ENCODE measurements around the gene LIMCH1. TPM values are rescaled to one million over a fixed set of nuclear protein-coding genes. Genes with fewer than 3 reads are reported as not detected.

The LIMCH1 gene
- total and polyA plus RNA-seq, 2 of the 8 experiments (the other 6 are each of a cell fraction or from before 2014, with no cell fraction given) = 2.7 to 3.0 TPM

DNA sequence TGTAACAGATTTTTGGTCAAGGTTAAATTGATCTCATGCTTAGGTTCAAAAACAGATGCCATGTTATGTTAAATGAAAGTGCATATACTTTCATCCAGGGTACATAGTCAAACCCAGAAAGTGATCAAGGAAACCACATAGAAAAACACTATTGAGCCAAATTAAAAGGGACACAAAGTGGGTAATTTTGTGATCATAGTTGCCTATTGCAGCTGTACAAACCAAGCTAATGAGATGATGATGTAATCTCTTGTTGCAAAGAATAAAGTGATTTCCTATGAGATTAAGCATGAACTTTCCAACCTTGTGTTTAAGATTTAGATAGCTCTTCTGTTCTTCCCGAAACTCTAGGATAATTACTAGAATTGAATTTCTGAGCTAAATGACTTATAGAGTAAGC, 20.2 kb upstream of the LIMCH1 start:
- no peaks in the 10 kb centered on the region for H3K23me2 ChIP-seq (ENCODE audit: low read depth, low read length)
- H3K27me3 ChIP-seq (replicated peaks in 1 of 4; ENCODE audit: control insufficient read depth in 3 of 4, extremely low read depth in 1 of 4, insufficient read depth in 3 of 4, low read length in 3 of 4) = no peaks in the 10 kb centered on the region
- H2BK12ac ChIP-seq (ENCODE audit: low read depth, low read length) = no peak overlapping the region
- no peak overlapping the region for H3K56ac ChIP-seq (replicated peaks; ENCODE audit: insufficient read length, low read depth, low read length)
- H3K4me2 ChIP-seq (ENCODE audit: insufficient read depth in 1 of 2, low read depth in 2 of 2, low read length in 2 of 2) = no peak overlapping the region
- H3K9ac ChIP-seq (replicated peaks in 1 of 4; ENCODE audit: extremely low read depth in 1 of 4, low read depth in 3 of 4, low read length in 3 of 4) = no peak overlapping the region
- no peak overlapping the region for H3K14ac ChIP-seq (ENCODE audit: insufficient read length)
- no peak overlapping the region for H2BK15ac ChIP-seq (ENCODE audit: low read length)
- H3K9me3 ChIP-seq (ENCODE audit: insufficient read depth in 2 of 2, low read depth in 1 of 2, low read length in 1 of 2) = no peaks in the 10 kb centered on the region
- H2BK20ac ChIP-seq (ENCODE audit: low read length) = no peak overlapping the region
- no peak overlapping the region for H3K4ac ChIP-seq (replicated peaks; ENCODE audit: insufficient read length, low read depth, low read length)
- H3K4me3 ChIP-seq (ENCODE audit: extremely low read depth in 1 of 4, insufficient read depth in 2 of 4, low read depth in 3 of 4, low read length in 4 of 4) = no peak overlapping the region
- no peak for FAIRE-seq
- H3K79me2 ChIP-seq (ENCODE audit: control insufficient read depth in 1 of 2, insufficient read depth in 2 of 2, low read length in 2 of 2) = no peaks in the 10 kb centered on the region
- no peaks in the 10 kb centered on the region for H4K20me1 ChIP-seq (replicated peaks in 1 of 2; ENCODE audit: control insufficient read depth in 1 of 2, insufficient read depth in 2 of 2, low read length in 2 of 2)
- WGBS, 2 experiments (ENCODE audit: extremely low coverage in 1 of 2, insufficient coverage in 1 of 2, insufficient read length in 1 of 2, insufficient replicate concordance in 2 of 2, low coverage in 1 of 2, low lambda C conversion rate in 2 of 2, missing lambda C conversion rate in 1 of 2) = 96% methylated on average over 1 of the region's 1 CpG; no CpG with 5 or more reads in 1 of the 2 experiments
- H3K79me1 ChIP-seq (ENCODE audit: low read depth, low read length) = no peaks in the 10 kb centered on the region
- H3K4me1 ChIP-seq (replicated peaks in 1 of 4; ENCODE audit: control insufficient read depth in 3 of 4, insufficient read depth in 4 of 4, low read length in 3 of 4) = no peaks in the 10 kb centered on the region
- H4K5ac ChIP-seq (ENCODE audit: insufficient read length, low read depth, low read length) = no peak overlapping the region
- H2BK120ac ChIP-seq (replicated peaks; ENCODE audit: low read depth, low read length) = no peak overlapping the region
- no peak for DNase-seq (ENCODE audit: low read depth in 1 of 2, low spot score in 2 of 2)
- POLR2A ChIA-PET (ENCODE audit: partially characterized antibody) = no interaction called here
- H3K23ac ChIP-seq (ENCODE audit: insufficient read length) = no peak overlapping the region
- H2AFZ ChIP-seq (ENCODE audit: low read length) = no peak overlapping the region
- no peak overlapping the region for H4K91ac ChIP-seq (replicated peaks; ENCODE audit: insufficient read length, low read length)
- H2AK5ac ChIP-seq (ENCODE audit: low read depth, low read length) = no peak overlapping the region
- CTCF ChIA-PET (ENCODE audit: partially characterized antibody) = interaction anchor here (1.1 to 2.4 kb wide), 2 partner anchors 10 to 658 kb away, joined by 3 to 7 read pairs; no protein-coding TSS in a partner anchor
- H3K36me3 ChIP-seq (ENCODE audit: control insufficient read depth in 2 of 4, insufficient read depth in 4 of 4, low read length in 3 of 4) = no peaks in the 10 kb centered on the region
- no peak overlapping the region for H3K27ac ChIP-seq (ENCODE audit: low read depth, low read length)
- no peak overlapping the region for H2BK5ac ChIP-seq (ENCODE audit: low read depth, low read length)
- H4K8ac ChIP-seq (ENCODE audit: extremely low read depth, insufficient read depth, low read length) = no peak overlapping the region
- no peak overlapping the region for H3K18ac ChIP-seq (ENCODE audit: extremely low read depth, low read length)
- TF ChIP-seq TAF7 (optimal IDR thresholded peaks at IDR 0.05; ENCODE audit: borderline replicate concordance, low read depth, low read length) (no peak), SUZ12 (IDR thresholded peaks at IDR 0.05; ENCODE audit: low read length) (no peak), RBBP5 (IDR thresholded peaks at IDR 0.05; ENCODE audit: borderline replicate concordance, low read depth, low read length) (no peak), FOSL1 (IDR thresholded peaks at IDR 0.05; ENCODE audit: insufficient read depth, low read depth, low read length) (no peak), SP1 (IDR thresholded peaks at IDR 0.05; ENCODE audit: low read depth, low read length) (no peak), NANOG (IDR thresholded peaks at IDR 0.05; ENCODE audit: insufficient read depth, low read depth, low read length, poor library complexity, severe bottlenecking) (no peak), TBP (IDR thresholded peaks at IDR 0.05; ENCODE audit: low read depth, low read length) (no peak), TCF12 (IDR thresholded peaks at IDR 0.05; ENCODE audit: low read depth, low read length) (no peak), ZNF274 (IDR thresholded peaks at IDR 0.05; ENCODE audit: borderline replicate concordance, extremely low read depth, low read length) (no peak), SIX5 (IDR thresholded peaks at IDR 0.05; ENCODE audit: low read depth, low read length) (no peak), SIN3A (conservative IDR thresholded peaks at IDR 0.05 in 1 of 2, IDR thresholded peaks at IDR 0.05 in 1 of 2; ENCODE audit: low read depth in 1 of 2, low read length in 2 of 2) (no peak), CBX8 (IDR thresholded peaks at IDR 0.05; ENCODE audit: borderline replicate concordance, low read depth, low read length) (no peak)
- TF ChIP-seq, protein P1, sequence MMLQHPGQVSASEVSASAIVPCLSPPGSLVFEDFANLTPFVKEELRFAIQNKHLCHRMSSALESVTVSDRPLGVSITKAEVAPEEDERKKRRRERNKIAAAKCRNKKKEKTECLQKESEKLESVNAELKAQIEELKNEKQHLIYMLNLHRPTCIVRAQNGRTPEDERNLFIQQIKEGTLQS (IDR thresholded peaks at IDR 0.05; ENCODE audit: insufficient read depth, low read depth, low read length) = no peak
- TF ChIP-seq, protein P2, sequence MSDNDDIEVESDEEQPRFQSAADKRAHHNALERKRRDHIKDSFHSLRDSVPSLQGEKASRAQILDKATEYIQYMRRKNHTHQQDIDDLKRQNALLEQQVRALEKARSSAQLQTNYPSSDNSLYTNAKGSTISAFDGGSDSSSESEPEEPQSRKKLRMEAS (IDR thresholded peaks at IDR 0.05) = no peak
